Thymus (tissue), 11 donors: ENCODE results near the gene ZCCHC4. TPM values are rescaled to one million over a fixed set of nuclear protein-coding genes. Genes with fewer than 3 reads are reported as not detected.

Source experiments
- DNase-seq, 9 donors: peaks; one replicate each; pipeline ENCODE4 v3.0.0-alpha.2; 2013; ENCODE audit warnings: low spot score in 9 of 9, low read depth in 6 of 9, missing footprints in 1 of 9
- H3K27ac ChIP-seq, 2 donors: one replicate each; pipeline ENCODE4 v1.5.1; 2013; ENCODE audit warnings: control low read depth in 1 of 2, low read depth in 1 of 2, low read length in 1 of 2, mild to moderate bottlenecking in 1 of 2, moderate library complexity in 1 of 2
- H3K27me3 ChIP-seq, 2 donors: one replicate each; pipeline ENCODE4 v1.5.1; 2013; ENCODE audit warnings: low read length in 1 of 2; ENCODE audit not compliant: control insufficient read depth in 2 of 2, insufficient read depth in 1 of 2
- H3K36me3 ChIP-seq, 2 donors: one replicate each; pipeline ENCODE4 v1.5.1; 2013; ENCODE audit warnings: low read length in 1 of 2, mild to moderate bottlenecking in 1 of 2, moderate library complexity in 1 of 2; ENCODE audit not compliant: control insufficient read depth in 2 of 2, insufficient read depth in 2 of 2
- H3K4me1 ChIP-seq, 2 donors: one replicate each; pipeline ENCODE4 v1.5.1; 2013; ENCODE audit warnings: low read length in 2 of 2; ENCODE audit not compliant: control insufficient read depth in 2 of 2, insufficient read depth in 2 of 2
- H3K4me3 ChIP-seq, 2 donors: one replicate each; pipeline ENCODE4 v1.5.1; 2013; ENCODE audit warnings: low read length in 2 of 2, control low read depth in 1 of 2, mild to moderate bottlenecking in 1 of 2
- H3K9me3 ChIP-seq, 2 donors: one replicate each; pipeline ENCODE4 v1.5.1; 2013; ENCODE audit warnings: low read length in 1 of 2, mild to moderate bottlenecking in 1 of 2; ENCODE audit not compliant: control insufficient read depth in 2 of 2, insufficient read depth in 1 of 2
- WGBS: extraction: QIAGEN DNeasy Blood & Tissue Kit; methylation state at CpG from one replicate; pipeline ENCODE4 v1.1.7; 2013; 5-methylcytosine and 5-hydroxymethylcytosine counted together
- polyA plus RNA-seq: library from polyadenylated mRNA; stranded (reverse); fragments of 200-250 nt; gene quantifications from one replicate; pipeline ENCODE4 v1.2.3, GENCODE V29; 2013
- total RNA-seq: library from RNA; stranded (reverse); fragments of 120-200 nt; gene quantifications from one replicate; pipeline ENCODE4 v1.2.4, GENCODE V29; 2013
- donor health status: healthy.

ZCCHC4 gene
- total and polyA plus RNA-seq, 2 donors, result 7.6 to 9.2 TPM

DNA sequence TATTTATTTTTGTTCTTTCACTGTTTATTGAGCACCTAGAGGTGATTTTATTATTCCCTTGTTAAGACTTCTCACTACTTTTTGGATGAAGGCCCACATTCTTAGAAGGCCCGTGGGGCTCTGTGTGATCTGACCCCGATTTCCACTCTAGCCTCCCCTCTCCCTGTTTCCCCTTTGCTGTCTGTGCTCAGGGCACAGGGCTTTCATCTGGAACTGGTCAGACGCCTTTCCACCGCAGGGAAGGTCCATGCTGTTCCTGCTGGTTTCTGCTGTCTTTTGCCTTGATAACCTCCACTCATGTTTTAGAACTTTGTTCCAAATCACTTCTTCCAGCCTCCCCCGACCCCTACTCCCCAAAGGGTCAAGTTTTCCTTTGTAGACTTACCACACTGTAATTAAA, 33.2 kb downstream of the ZCCHC4 start:
- H3K36me3 ChIP-seq, result no peaks in the 10 kb centered on the region
- no peak overlapping the region for H3K4me3 ChIP-seq
- WGBS, result 93% methylated on average over 5 of the region's 5 CpGs

DNA sequence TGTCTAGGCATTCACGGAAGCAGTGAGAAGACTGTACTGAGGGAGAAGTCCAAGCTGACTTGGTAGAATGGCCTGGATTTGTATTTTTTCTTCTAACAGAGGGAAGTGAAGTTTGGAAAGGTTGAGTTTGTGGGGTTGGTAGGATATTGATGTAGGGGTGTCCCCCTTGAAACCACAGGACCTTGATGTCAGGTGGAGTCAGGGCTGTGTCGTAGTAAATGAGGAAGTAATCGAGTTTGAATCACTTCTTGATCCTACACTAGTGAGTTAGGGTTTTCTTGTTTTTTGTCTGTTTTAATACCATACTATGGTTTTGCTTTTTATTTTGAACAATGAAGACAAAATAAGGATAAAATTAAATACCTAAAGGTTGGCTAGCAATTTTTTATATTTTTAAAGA, 34.3 kb downstream of the ZCCHC4 start:
- Histone ChIP-seq H3K36me3 (peaks cover 0 to 1% of the 10 kb centered on the region in 2 donors), H3K4me1 (no peaks in the 10 kb centered on the region), H3K27me3 (no peaks in the 10 kb centered on the region), H3K4me3 (no peak overlapping the region), H3K9me3 (no peaks in the 10 kb centered on the region), H3K27ac (no peak overlapping the region)
- no peak for DNase-seq
- 59% methylated on average over 3 of the region's 3 CpGs for WGBS

More for the DNA sequence above, 33.2 kb downstream of the ZCCHC4 start:
- Histone ChIP-seq H3K27me3 (no peaks in the 10 kb centered on the region), H3K9me3 (no peaks in the 10 kb centered on the region), H3K27ac (no peak overlapping the region), H3K4me1 (no peaks in the 10 kb centered on the region)
- DNase-seq, result no peak

DNA sequence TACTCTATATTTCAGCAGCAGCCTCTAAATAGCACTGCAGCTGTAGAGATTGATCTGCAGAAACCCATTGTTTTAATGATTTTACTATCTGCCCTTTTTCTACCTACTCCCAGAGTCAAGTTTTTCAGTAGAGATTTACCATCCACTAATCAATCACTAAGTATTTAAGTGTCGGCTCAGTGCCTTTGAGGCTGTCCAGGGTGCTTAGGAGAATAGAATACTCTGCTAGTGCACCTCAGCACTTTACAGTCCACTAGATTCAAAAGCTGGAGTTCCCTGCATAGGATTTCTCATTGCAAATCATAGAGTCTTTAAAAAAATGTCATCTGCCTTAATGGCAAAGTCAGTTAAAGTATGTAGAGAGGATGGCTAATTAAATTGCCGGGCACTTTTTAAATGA, 34.9 kb downstream of the ZCCHC4 start:
- no peak overlapping the region for H3K4me3 ChIP-seq
- no peak overlapping the region for H3K27ac ChIP-seq
- no peaks in the 10 kb centered on the region for H3K4me1 ChIP-seq
- WGBS, result 95% methylated on average over 2 of the region's 2 CpGs
- peaks cover 0 to 3% of the 10 kb centered on the region in 2 donors for H3K36me3 ChIP-seq
- H3K9me3 ChIP-seq, result no peaks in the 10 kb centered on the region
- H3K27me3 ChIP-seq, result no peaks in the 10 kb centered on the region
- no peak for DNase-seq

DNA sequence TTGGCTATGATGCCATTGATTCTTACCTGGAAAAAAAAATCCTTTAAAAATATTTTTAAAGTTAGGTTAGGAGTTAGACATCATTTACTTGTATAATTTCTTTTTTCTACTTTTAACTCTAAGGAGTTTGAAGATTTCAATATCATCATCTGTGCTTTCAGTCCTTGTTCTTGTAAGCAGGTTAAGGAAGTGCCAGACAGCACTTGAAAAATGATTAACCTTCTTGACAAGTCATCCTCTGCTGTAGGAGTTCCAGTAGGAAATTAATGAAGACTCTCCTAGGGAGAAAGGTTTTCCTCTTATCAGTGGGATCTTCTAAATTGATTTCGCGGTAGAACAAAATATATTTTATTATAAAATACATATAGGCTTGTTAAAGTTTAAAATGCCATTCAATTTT, 35.4 kb downstream of the ZCCHC4 start:
- no peak overlapping the region for H3K27ac ChIP-seq
- no peak for DNase-seq
- peaks cover 0 to 3% of the 10 kb centered on the region in 2 donors for H3K36me3 ChIP-seq
- H3K9me3 ChIP-seq, result no peaks in the 10 kb centered on the region
- no peaks in the 10 kb centered on the region for H3K27me3 ChIP-seq
- no peaks in the 10 kb centered on the region for H3K4me1 ChIP-seq
- 74% methylated on average over 2 of the region's 2 CpGs for WGBS
- H3K4me3 ChIP-seq, result no peak overlapping the region

DNA sequence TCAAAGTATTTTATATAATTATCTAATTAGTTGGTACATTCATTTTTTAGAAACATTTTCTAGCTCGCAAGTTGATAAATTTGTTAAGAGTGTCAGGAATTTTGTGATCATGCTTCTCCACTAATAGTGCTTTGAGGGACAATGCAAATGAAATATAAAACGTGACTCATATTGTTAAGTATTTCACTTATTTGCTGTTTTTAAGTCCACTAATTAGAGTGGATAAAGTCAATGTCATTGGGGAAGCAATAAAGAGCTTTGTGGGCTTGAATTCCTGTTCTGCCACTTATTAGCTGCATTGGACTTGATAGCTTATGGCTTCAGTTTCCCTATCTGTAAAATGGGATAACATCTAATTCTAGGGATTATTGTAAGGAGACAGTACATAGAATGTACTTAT, 38.0 kb downstream of the ZCCHC4 start:
- H3K4me1 ChIP-seq, result no peaks in the 10 kb centered on the region
- H3K27me3 ChIP-seq, result no peaks in the 10 kb centered on the region
- no peaks in the 10 kb centered on the region for H3K9me3 ChIP-seq
- DNase-seq, result no peak
- peaks cover 0 to 3% of the 10 kb centered on the region in 2 donors for H3K36me3 ChIP-seq
- H3K4me3 ChIP-seq, result no peak overlapping the region
- WGBS, result 97% methylated on average over 2 of the region's 2 CpGs
- no peak overlapping the region for H3K27ac ChIP-seq

DNA sequence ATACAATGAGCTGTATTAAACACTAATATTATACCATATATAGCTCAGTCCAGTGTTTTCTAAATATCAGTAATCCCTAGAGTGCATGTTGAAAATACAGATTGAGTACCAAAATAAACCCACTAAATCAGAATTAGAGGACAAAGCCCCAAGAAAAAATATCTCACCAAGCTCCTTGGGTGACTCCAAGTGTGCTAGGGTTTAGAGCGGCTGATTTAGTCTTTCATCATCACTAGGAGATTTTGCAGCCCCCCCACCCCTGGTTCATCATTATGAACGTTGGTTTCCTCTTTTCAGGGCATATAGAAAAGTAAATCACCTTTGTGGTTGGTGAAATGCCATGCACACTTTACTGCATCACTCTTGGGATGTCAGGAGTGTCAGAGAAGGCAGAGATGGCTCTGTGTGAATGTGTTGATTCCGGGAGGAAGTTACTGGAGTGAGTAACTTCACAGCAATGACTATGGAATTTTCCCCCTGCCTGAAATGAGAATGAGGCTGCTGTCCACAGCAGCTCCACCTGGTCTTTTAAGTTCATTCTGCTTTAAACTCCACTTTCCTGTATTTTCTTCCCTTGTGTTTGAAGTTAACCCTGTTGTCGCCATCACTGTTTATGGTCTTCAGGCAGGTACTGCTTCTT, 39.3 kb downstream of the ZCCHC4 start:
- no peak overlapping the region for H3K27ac ChIP-seq
- 91% methylated on average over 4 of the region's 4 CpGs for WGBS
- DNase-seq, result no peak
- H3K4me3 ChIP-seq, result no peak overlapping the region
- no peaks in the 10 kb centered on the region for H3K27me3 ChIP-seq
- no peaks in the 10 kb centered on the region for H3K4me1 ChIP-seq
- peaks cover 0 to 3% of the 10 kb centered on the region in 2 donors for H3K36me3 ChIP-seq
- no peaks in the 10 kb centered on the region for H3K9me3 ChIP-seq

DNA sequence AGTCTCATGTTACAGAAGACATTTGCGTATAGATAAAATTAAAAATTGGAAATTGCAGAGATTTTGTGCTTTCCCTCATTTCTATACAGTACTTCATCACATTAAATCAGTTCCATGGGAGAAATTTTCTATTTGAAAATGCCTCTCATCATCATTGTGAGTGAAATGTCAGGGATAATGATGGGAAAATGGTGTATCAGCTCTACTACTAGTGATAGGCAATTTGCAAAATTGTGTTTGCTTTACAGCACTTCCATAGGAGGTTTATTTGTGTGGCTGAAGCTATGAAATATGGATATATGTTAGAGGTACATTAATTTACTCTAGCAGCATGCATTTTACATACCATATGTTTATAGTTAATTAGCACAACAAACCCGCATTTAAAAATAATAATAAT, 43.5 kb downstream of the ZCCHC4 start:
- H3K4me1 ChIP-seq, result no peaks in the 10 kb centered on the region
- WGBS, result 97% methylated on average over 2 of the region's 2 CpGs
- no peak for DNase-seq
- H3K36me3 ChIP-seq, result peaks cover 3 to 8% of the 10 kb centered on the region in 2 donors
- H3K4me3 ChIP-seq, result no peak overlapping the region
- peaks cover 0 to 12% of the 10 kb centered on the region in 2 donors for H3K9me3 ChIP-seq
- H3K27me3 ChIP-seq, result no peaks in the 10 kb centered on the region
- no peak overlapping the region for H3K27ac ChIP-seq

DNA sequence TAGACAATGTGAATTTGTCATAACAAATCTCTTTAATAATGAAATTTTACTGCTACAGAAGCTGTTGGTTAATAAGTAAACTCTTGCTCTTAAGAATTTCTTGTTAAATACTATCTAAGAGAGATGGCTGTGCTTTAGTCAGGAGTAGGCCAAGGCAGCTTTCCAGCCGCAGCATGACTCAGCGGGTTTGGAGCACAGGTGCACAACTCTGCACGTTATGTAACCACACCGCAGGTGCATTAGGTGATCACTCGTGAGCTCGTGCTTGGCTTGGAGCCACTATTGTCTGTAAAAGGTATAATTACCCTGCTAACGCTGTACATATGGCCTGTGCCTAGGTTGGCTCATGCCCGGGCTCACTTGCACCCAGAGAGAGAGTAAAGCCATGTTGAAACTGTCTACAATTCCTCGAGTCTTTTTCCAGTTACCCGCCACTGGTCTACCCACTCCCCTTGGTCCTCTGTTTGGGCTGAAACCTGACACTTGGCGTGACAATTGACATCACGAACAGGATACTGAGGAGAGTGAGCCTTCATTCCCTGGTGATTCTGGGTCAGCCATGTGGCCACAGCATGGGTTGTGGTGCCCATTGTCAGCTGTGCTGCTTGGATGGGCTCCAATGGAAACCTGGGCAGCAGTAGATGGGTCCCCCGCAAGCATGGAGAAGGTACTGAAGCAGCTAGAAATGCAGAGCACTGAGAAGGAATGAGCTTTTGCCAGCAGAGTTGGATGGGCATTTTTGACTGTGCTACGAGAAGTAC, 46.1 kb downstream of the ZCCHC4 start:
- 85% methylated on average over 14 of the region's 14 CpGs for WGBS
- peak in 1 of 9 donors; percentile 15 for DNase-seq
- Histone ChIP-seq H3K27me3 (no peaks in the 10 kb centered on the region), H3K9me3 (peaks cover 0 to 12% of the 10 kb centered on the region in 2 donors), H3K27ac (no peak overlapping the region), H3K4me1 (no peaks in the 10 kb centered on the region), H3K36me3 (peaks cover 3 to 7% of the 10 kb centered on the region in 2 donors), H3K4me3 (no peak overlapping the region)

DNA sequence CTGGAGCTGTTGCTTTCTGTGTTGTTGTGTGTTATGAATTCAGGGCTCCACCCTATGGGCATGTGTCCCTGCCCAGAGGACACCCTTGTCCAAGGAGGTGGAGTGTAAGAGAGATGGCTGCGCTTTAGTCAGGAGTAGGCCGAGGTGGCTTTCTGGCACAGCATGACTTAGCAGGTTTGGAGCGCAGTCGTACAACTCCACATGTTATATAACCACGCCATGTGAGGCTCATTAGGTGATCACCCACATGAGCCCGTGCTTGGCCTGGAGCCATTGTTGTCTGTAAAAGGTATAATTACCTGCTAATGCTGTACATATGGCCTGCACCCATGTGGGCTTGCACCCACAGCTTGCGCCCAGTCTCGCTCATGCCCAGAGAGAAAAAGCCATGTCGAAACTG, 48.7 kb downstream of the ZCCHC4 start:
- Histone ChIP-seq H3K4me1 (no peaks in the 10 kb centered on the region), H3K27me3 (no peaks in the 10 kb centered on the region), H3K9me3 (peaks cover 0 to 12% of the 10 kb centered on the region in 2 donors), H3K4me3 (no peak overlapping the region), H3K27ac (no peak overlapping the region), H3K36me3 (peaks cover 3 to 10% of the 10 kb centered on the region in 2 donors)
- DNase-seq, result no peak
- 98% methylated on average over 9 of the region's 9 CpGs for WGBS
